PFSK-1 (cell line): ENCODE data around the gene MYH10.

Experiments
- SIN3A ChIP-seq: IDR thresholded peaks from 2 replicates; pipeline ENCODE4 v1.6.1; 2012; ENCODE audit warnings: mild to moderate bottlenecking, low read length, moderate library complexity, borderline replicate concordance; ENCODE audit not compliant: insufficient read depth
- TF ChIP-seq, protein P1 (sequence below), 2 experiments: IDR thresholded peaks; 2 replicates each; pipeline versions ENCODE4 v1.6.1 to v1.8.0; 2011 to 2012; ENCODE audit warnings: low read depth in 2 of 2, low read length in 2 of 2, control low read depth in 1 of 2, inconsistent platforms in 1 of 2, mild to moderate bottlenecking in 1 of 2, moderate library complexity in 1 of 2; ENCODE audit not compliant: insufficient read depth in 1 of 2

DNA sequence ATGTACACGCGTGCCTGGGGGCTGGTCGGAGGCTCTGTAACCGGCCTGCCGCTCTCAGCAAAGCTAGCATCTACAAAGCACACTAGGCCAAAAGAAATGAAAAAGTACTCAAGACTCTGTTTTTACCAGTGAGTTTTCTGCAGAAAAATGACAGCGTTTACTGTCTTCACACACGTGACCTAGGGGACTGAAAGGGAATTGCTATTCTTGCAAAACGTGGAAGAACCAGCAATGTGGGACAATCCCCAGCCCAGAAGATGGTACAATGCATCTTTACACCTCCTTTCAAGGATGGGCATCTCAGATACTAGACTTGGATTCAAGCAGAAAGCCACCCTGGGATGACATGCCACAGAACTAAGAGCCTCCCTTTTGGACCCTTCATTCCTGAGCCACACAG lies 153.4 kb downstream of the MYH10 start:
- TF ChIP-seq, protein P1, sequence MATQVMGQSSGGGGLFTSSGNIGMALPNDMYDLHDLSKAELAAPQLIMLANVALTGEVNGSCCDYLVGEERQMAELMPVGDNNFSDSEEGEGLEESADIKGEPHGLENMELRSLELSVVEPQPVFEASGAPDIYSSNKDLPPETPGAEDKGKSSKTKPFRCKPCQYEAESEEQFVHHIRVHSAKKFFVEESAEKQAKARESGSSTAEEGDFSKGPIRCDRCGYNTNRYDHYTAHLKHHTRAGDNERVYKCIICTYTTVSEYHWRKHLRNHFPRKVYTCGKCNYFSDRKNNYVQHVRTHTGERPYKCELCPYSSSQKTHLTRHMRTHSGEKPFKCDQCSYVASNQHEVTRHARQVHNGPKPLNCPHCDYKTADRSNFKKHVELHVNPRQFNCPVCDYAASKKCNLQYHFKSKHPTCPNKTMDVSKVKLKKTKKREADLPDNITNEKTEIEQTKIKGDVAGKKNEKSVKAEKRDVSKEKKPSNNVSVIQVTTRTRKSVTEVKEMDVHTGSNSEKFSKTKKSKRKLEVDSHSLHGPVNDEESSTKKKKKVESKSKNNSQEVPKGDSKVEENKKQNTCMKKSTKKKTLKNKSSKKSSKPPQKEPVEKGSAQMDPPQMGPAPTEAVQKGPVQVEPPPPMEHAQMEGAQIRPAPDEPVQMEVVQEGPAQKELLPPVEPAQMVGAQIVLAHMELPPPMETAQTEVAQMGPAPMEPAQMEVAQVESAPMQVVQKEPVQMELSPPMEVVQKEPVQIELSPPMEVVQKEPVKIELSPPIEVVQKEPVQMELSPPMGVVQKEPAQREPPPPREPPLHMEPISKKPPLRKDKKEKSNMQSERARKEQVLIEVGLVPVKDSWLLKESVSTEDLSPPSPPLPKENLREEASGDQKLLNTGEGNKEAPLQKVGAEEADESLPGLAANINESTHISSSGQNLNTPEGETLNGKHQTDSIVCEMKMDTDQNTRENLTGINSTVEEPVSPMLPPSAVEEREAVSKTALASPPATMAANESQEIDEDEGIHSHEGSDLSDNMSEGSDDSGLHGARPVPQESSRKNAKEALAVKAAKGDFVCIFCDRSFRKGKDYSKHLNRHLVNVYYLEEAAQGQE (IDR thresholded peaks at IDR 0.05; ENCODE audit: insufficient read depth in 1 of 2, low read depth in 2 of 2, low read length in 2 of 2) = no peak
- TF ChIP-seq SIN3A = no peak
